ENCODE measurements around the gene VAMP3.

The VAMP3 gene, protein sequence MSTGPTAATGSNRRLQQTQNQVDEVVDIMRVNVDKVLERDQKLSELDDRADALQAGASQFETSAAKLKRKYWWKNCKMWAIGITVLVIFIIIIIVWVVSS

GRCh38 chr1:7770997-7771822 is at the start of gene VAMP3:
VAMP3 (plus strand) TSS chr1:7771296; CDS start chr1:7771384, 88 bp downstream.
- peak; percentile 76 to 82 for DNase-seq (ENCODE audit: low read depth in 2 of 2)

GRCh38 chr1:7721940-7722669 is 49.0 kb upstream of the VAMP3 start:
- no peak for DNase-seq (ENCODE audit: low read depth in 2 of 2)

DNA sequence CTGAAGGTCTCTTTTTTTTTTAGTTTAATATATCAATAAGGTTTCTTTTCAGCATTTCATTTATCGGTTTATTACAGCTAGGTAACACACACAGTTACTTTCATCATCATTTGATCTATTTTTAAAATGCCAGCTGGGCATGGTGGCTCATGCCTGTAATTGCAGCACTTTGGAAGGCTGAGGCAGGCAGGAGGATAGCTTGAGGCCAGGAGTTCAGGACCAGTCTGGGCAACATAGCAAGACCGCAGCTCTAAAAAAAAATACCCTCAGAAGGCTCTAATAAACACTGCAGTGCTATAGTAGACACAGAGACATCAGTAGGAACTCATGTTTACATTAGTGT is 48.5 kb upstream of the VAMP3 start:
- no peak for DNase-seq (ENCODE audit: low read depth in 2 of 2)

- DNase-seq (ENCODE audit: low read depth in 2 of 2) = no peak
Observed at GRCh38 chr1:7726623-7727022, 44.5 kb upstream of the VAMP3 start.

DNA sequence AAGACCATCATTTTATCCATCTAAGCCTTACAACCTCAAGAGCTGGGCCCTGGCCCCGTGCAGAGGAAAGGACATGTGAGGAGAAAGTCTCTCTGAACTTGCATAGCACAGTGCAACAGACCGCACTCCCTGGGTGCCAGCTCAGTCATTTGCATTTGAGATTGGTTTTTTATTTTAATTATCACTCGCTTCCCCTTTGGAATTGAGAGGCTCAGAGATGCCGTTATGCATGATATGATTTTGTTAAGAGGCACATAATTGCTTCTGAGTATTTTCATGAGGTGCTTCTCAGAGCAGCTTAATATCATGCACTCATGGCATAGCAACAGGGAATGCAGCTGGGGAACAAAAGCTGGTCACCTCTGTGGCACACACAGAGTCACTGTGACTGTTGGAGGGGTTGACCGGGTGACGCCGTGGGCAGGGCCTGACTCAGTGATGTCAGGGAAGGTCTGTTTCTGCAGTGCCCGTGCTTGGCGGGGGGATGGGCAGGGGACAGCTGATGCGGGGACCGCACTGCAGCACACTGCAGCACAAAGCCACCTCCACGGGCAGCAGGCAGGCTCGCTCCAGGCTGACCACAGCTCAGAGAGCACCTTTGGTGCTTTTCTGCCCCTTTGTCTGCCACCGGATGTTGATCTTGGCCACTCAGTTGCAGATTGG is 43.2 kb upstream of the VAMP3 start:
- DNase-seq (ENCODE audit: low read depth in 2 of 2) = no peak

- DNase-seq (ENCODE audit: low read depth in 2 of 2) = no peak
Observed at GRCh38 chr1:7729761-7730160, 41.3 kb upstream of the VAMP3 start.

GRCh38 chr1:7732331-7732730 is 38.8 kb upstream of the VAMP3 start:
- DNase-seq (ENCODE audit: low read depth in 2 of 2) = no peak

DNA sequence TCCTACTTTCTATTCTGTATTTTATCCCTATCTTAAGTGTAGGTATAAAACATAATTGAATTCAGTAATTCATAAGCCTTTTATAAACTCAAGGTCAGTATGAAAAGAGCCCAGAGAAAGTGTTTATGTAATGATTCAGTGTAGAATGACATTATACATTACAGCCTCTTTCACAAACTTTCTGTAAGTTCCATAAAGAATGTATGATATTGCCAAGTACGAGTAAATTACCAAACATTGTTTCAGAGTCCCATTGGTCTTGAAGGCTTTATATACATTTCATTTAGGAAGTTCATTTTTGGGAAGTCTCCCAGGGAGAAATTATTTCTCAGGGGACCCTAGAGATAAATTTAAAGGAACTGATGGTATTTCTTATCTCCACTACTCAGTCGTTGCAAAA is 37.8 kb upstream of the VAMP3 start:
- no peak for DNase-seq (ENCODE audit: low read depth in 2 of 2)

GRCh38 chr1:7738044-7738443 is 33.1 kb upstream of the VAMP3 start:
- no peak for DNase-seq (ENCODE audit: low read depth in 2 of 2)

GRCh38 chr1:7743346-7743745 is 27.8 kb upstream of the VAMP3 start:
- DNase-seq (ENCODE audit: low read depth in 2 of 2) = no peak

DNA sequence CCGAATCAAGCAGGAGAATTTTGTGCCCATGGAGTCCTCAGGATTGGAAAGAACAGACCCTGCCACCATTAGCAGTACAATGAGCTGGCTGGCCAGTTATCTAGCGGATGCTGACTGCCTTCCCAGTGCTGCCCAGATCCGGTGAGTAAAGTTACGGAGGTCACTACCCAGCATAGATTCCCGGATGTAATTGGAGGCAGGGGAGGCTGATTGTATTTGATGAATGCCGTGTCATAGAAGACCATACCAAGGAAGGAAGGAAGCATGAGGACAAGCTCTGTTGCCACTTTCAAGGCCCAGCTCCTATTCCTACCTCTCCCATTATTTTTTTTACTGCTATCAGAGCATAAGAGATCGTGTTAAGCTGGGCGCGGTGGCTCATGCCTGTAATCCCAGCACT is 26.2 kb upstream of the VAMP3 start:
- DNase-seq (ENCODE audit: low read depth in 2 of 2) = no peak

GRCh38 chr1:7745783-7746182 is 25.3 kb upstream of the VAMP3 start:
- no peak for DNase-seq (ENCODE audit: low read depth in 2 of 2)

DNA sequence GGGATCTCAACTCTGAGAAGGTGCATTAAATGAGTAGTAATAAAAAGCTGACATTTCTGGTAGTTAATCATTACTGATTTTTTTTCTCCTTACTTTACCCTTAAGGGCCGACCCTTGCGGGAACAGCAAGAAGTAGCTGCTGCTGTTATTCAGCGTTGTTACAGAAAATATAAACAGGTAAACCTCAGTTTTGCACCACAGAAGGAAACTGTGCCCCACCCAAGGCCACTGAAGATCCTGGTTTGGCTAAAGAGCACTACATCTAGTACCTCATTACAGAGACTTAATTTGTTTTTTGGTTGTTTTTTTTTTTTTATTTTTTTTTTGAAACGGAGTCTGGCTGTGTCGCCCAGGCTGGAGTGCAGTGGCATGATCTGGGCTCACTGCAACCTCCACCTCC is 23.5 kb upstream of the VAMP3 start:
- DNase-seq (ENCODE audit: low read depth in 2 of 2) = no peak

GRCh38 chr1:7749126-7749525 is 22.0 kb upstream of the VAMP3 start:
- DNase-seq (ENCODE audit: low read depth in 2 of 2) = no peak

DNA sequence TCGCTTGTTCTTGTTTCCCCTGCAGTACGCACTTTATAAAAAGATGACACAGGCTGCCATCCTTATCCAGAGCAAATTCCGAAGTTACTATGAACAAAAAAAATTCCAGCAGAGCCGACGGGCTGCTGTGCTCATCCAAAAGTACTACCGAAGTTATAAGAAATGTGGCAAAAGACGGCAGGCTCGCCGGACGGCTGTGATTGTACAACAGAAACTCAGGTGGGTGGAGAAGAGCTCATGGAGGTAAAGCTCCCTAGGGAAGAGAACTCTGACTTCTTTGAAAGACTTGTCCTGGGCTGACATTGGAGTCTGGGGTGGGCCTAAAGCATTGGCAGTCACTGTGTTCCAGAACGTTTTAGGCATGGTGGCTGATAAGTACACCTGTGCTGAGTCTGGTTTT is 19.9 kb upstream of the VAMP3 start:
- no peak for DNase-seq (ENCODE audit: low read depth in 2 of 2)

DNA sequence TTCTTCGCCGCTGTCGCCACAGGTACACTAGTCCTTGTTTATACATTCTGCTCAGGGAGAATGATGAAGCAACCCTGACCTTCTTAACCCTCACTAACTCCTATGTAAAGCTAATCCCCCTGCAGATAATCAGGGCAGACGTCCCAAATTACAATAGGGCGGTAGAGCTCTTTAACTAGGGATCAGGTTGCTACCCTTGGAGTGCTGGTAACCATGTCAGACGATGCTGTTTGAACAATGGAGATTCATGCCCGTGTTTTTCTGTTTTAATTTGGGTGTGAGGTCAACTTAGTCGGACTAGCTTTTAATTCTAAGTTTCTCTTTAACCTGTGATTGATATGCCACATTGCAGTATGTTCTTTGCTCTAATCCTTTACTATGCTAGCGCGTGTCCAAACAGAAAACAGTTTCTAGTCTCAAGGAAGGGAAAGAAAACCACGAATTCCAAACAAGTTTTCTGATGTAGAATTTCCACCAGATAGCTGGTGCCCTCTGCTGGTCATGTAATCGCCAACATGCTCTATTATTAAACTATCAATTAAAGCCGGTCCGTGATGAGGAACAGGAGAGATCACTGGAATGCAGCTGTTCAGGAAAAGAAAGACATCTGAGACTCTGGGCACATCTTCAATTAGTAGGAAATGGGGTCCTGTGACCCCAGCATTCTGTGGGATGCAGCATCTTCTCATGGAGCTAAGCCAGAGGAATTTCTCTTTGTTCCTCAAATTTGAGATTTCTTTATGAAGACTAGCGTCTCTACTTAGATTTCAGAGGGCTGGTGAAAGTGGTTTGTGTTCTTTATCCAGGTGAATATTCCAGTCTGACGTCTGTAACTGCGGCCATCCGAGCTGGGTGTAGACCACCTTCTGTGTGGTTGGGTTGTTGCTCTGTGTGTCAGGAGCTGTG is 18.3 kb upstream of the VAMP3 start:
- DNase-seq (ENCODE audit: low read depth in 2 of 2) = peak; percentile 7 to 11

GRCh38 chr1:7753641-7754040 is 17.5 kb upstream of the VAMP3 start:
- no peak for DNase-seq (ENCODE audit: low read depth in 2 of 2)

DNA sequence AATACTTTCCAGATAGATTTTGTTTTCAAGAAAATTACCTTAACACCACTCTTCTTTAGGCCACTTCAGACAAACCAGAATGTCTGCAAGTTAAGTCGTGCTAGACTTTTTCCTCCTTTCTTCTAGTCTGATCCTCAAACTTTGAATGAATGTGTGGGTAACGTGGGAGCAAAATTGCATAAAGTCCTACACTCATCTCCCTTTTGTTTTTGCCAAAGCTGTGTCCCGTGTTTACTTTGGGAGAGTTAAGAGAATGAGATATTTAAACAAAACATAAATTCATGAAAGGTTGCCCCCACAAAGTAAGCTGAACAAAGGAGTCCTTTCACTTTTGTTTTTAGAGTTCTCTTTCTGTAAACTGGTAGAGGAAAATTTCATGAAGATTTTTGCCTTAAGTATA is 16.9 kb upstream of the VAMP3 start:
- DNase-seq (ENCODE audit: low read depth in 2 of 2) = no peak

GRCh38 chr1:7755448-7755847 is 15.6 kb upstream of the VAMP3 start:
- DNase-seq (ENCODE audit: low read depth in 2 of 2) = no peak

DNA sequence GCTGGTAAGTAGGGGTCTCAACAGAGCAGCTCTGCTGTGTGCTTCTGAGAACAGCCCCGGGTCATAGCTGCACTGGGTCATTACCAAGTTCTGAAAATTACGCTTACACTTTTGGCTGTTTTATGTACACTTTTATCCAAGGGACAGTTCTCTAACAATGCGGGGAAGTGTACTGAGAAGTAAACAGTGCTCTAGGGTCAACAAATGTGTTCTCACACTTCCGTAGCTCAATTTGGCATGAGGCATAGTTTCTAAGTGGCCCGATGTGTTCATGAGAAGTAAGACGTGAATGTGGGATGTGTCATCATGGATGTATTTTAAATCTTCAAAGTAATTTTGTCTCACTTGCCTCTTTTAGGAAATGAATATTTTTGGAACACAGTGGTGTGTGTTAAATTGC is 10.9 kb upstream of the VAMP3 start:
- no peak for DNase-seq (ENCODE audit: low read depth in 2 of 2)

GRCh38 chr1:7761103-7761502 is 10.0 kb upstream of the VAMP3 start:
- DNase-seq (ENCODE audit: low read depth in 2 of 2) = no peak

- no peak for DNase-seq (ENCODE audit: low read depth in 2 of 2)
Observed at GRCh38 chr1:7767176-7767575, 3.9 kb upstream of the VAMP3 start.
